Progenitor cell of endocrine pancreas (in vitro differentiated cells): ENCODE measurements around the gene TOR3A. TPM values are rescaled to one million over a fixed set of nuclear protein-coding genes. Genes with fewer than 3 reads are reported as not detected.

Experiments used
- DNase-seq: peaks from one replicate; pipeline ENCODE4 v3.0.0; 2021; ENCODE audit warnings: low spot score; ENCODE audit not compliant: unreplicated experiment
- H3K27ac Mint-ChIP-seq: 2 replicates; pipeline ENCODE4 v1.8.0; 2021; ENCODE audit warnings: mild to moderate bottlenecking, moderate library complexity, mixed read lengths
- H3K27me3 Mint-ChIP-seq: 2 replicates; pipeline ENCODE4 v1.8.0; 2021; ENCODE audit warnings: mixed read lengths
- H3K36me3 Mint-ChIP-seq: 2 replicates; pipeline ENCODE4 v1.8.0; 2022; ENCODE audit warnings: mixed read lengths; ENCODE audit not compliant: insufficient read depth
- H3K4me1 Mint-ChIP-seq: 2 replicates; pipeline ENCODE4 v1.8.0; 2021; ENCODE audit warnings: low read depth, mixed read lengths
- H3K4me3 Mint-ChIP-seq: 2 replicates; pipeline ENCODE4 v1.8.0; 2021; ENCODE audit warnings: low read depth, mild to moderate bottlenecking, moderate library complexity, mixed read lengths
- H3K9me3 Mint-ChIP-seq: 2 replicates; pipeline ENCODE4 v1.8.0; 2021; ENCODE audit warnings: low read depth, mixed read lengths
- total RNA-seq: library from RNA; stranded (reverse); gene quantifications from 2 replicates; pipeline ENCODE4 v1.2.1, GENCODE V29; 2021
- TF ChIP-seq, protein P1 (sequence below): fragments of 200-600 bp; sonication (generic); IDR thresholded peaks from one replicate; pipeline ENCODE4 v1.5.0; 2021; ENCODE audit warnings: antibody characterized with exemption, mild to moderate bottlenecking; ENCODE audit not compliant: unreplicated experiment

The TOR3A gene
- total RNA-seq, 1 donor from 2014 or later = 27.4 TPM

DNA sequence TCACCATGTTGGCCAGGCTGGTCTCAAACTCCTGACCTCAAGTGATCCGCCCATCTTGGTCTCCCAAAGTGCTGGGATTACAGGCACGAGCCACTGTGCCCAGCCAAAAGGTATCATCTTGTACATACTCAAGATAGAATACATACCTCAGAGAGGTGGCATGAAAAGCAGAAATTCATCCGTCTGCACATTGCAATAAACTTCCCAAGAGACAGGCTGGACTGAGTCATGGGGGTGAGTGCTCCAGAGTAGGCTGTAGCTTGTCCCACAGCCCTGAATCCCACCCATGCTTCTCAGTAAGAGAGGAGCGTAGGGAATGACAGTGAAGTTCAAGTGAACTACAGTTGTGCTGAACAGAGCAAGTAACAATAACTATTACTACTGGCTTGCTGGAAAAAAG, 19.7 kb downstream of the TOR3A start:
- Mint-ChIP-seq H3K27me3 (no peaks in the 10 kb centered on the region), H3K36me3 (peaks cover 17% of the 10 kb centered on the region), H3K27ac (no peak overlapping the region), H3K9me3 (no peaks in the 10 kb centered on the region), H3K4me3 (no peak overlapping the region), H3K4me1 (peaks cover 2% of the 10 kb centered on the region)
- TF ChIP-seq, protein P1, sequence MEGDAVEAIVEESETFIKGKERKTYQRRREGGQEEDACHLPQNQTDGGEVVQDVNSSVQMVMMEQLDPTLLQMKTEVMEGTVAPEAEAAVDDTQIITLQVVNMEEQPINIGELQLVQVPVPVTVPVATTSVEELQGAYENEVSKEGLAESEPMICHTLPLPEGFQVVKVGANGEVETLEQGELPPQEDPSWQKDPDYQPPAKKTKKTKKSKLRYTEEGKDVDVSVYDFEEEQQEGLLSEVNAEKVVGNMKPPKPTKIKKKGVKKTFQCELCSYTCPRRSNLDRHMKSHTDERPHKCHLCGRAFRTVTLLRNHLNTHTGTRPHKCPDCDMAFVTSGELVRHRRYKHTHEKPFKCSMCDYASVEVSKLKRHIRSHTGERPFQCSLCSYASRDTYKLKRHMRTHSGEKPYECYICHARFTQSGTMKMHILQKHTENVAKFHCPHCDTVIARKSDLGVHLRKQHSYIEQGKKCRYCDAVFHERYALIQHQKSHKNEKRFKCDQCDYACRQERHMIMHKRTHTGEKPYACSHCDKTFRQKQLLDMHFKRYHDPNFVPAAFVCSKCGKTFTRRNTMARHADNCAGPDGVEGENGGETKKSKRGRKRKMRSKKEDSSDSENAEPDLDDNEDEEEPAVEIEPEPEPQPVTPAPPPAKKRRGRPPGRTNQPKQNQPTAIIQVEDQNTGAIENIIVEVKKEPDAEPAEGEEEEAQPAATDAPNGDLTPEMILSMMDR = no peak
- DNase-seq = no peak

DNA sequence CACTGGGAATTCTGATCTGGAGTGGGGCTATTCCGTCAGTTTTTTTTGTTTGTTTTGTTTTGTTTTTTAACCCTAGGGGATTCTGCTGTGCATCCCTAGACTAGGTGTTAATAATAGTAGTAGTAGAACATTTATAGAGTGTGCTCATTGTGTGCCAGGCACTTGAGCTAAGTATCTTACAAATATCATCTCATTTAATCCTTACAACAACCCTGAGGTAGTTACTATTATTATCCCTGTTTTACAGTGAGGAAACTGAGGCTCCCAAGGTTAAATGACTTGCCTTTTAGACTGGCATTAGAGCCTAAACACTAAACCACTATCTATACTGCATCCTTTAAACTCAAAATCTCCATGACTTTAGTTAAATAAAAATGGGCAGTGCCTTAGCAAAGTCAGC, 22.1 kb downstream of the TOR3A start:
- peaks cover 11% of the 10 kb centered on the region for H3K36me3 Mint-ChIP-seq
- H3K9me3 Mint-ChIP-seq = no peaks in the 10 kb centered on the region
- peaks cover 2% of the 10 kb centered on the region for H3K4me1 Mint-ChIP-seq
- no peak for DNase-seq
- no peaks in the 10 kb centered on the region for H3K27me3 Mint-ChIP-seq
- TF ChIP-seq, protein P1 = no peak
- H3K27ac Mint-ChIP-seq = no peak overlapping the region
- H3K4me3 Mint-ChIP-seq = no peak overlapping the region

DNA sequence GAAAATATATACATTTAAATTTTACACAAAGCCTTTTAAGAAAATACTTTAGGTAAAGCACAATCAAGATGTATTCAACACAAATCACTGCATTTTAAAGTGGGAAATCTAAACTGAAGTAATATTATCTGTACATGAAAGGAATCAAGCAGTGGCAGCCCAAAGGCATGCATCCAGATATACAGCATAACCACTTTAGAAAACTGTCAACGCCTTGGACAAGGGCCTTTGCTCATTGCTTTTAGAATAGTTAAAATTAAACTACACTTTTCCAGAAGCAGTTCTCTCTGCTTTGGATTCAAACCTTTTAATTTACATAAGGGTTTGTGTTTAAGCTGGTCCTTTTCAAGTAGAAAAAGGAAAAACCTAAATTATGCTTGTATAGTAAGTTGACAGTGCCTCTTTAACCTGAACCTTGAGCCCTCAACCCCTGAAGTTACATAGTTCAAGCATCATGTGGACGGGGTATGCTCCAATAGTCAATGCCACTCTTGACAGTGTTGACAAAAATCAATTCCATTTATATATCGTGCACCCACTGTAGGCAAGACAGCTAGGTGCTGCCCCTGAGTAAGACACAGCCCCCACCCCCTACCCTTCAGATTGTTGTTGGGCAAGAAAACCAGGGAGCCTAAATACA, 22.9 kb downstream of the TOR3A start:
- peaks cover 12% of the 10 kb centered on the region for H3K36me3 Mint-ChIP-seq
- TF ChIP-seq, protein P1 = no peak

DNA sequence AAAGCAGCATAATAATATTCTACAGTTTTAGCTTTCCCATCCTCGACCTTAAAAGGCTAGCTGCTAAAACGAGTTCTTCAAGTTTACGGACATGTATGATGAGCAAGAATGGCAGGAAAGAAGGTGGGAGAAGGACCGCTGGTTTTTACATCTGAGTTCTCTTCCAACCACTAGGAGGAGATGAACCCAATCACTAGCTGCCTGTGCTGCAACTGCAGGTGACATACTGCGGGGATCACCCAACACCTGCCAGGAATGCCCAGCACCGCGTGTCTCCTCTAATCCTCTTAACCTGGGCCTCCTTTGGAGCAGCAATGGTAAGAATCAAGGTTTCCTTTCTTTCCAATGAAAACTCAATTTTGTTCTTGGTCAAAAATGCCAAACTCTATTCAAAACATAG, 23.5 kb downstream of the TOR3A start:
- peaks cover 2% of the 10 kb centered on the region for H3K4me1 Mint-ChIP-seq
- DNase-seq = no peak
- H3K9me3 Mint-ChIP-seq = no peaks in the 10 kb centered on the region
- H3K4me3 Mint-ChIP-seq = no peak overlapping the region
- H3K36me3 Mint-ChIP-seq = peaks cover 12% of the 10 kb centered on the region
- H3K27ac Mint-ChIP-seq = peak overlapping the region; percentile 85
- H3K27me3 Mint-ChIP-seq = no peaks in the 10 kb centered on the region
- TF ChIP-seq, protein P1 = peak; percentile 63

More for the DNA sequence above, 22.9 kb downstream of the TOR3A start:
- no peak overlapping the region for H3K27ac Mint-ChIP-seq
- H3K9me3 Mint-ChIP-seq = no peaks in the 10 kb centered on the region
- no peak for DNase-seq
- no peaks in the 10 kb centered on the region for H3K27me3 Mint-ChIP-seq
- H3K4me3 Mint-ChIP-seq = no peak overlapping the region
- H3K4me1 Mint-ChIP-seq = peaks cover 2% of the 10 kb centered on the region

DNA sequence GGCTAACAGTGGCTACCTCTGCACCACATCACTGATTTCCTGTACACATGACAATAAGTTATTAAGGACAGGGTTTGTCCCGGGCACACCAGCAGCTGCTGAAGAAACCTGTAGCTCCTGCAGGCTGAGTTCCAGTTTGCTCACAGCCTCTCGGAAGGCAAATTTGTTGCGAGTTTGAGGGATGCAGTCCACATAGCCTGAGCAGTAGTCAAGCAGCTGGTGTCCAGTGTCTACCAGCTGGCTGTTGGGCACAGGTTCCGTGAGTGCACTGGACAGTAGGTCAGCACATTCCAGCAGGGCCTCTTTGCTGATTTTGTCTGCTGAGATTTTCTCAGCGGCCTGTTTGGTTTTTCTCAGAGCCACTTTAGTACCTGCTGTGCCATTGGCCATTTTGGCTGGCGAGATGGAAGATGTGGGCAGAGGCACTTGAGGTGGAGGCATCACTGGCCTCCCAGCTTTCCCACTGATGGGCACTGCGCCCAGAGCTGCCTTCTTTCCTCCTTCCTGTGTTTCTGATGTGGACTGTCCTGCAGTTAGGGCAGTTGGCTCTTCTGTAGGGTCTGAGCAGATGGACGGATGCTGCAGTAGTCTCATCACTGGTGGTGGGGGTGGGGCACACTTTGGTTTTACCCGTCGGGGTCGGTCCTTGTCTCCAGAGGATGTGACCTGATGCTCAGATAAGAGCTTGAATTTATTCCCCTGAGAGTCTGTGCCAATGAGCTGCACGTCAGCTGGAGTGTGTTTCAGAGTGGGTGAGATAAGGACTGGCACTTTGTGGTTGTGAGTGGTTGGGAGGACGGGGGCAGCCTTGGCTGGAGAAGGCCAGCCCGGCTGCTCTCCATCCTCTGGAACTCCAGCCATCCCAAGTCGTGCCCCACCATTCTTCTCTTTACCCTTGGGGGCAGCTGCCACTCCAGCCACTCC, 26.1 kb downstream of the TOR3A start:
- TF ChIP-seq, protein P1 = no peak
- peaks cover 2% of the 10 kb centered on the region for H3K4me1 Mint-ChIP-seq
- H3K4me3 Mint-ChIP-seq = no peak overlapping the region
- peaks cover 11% of the 10 kb centered on the region for H3K36me3 Mint-ChIP-seq
- DNase-seq = no peak
- H3K9me3 Mint-ChIP-seq = no peaks in the 10 kb centered on the region
- H3K27ac Mint-ChIP-seq = no peak overlapping the region
- no peaks in the 10 kb centered on the region for H3K27me3 Mint-ChIP-seq
